HT-29 (cell line): ENCODE data around the gene ATXN3L. TPM values are rescaled to one million over a fixed set of nuclear protein-coding genes. Genes with fewer than 3 reads are reported as not detected.

Experiments used
- DNase-seq: peaks from one replicate; pipeline ENCODE4 v3.0.0-alpha.2; 2015; ENCODE audit warnings: low spot score
- total RNA-seq: library from RNA; depleted of rRNA; stranded (reverse); fragments of >200 nt; shearing (Covaris generic); gene quantifications from 2 replicates; pipeline ENCODE4 v1.2.3, GENCODE V29; 2014; rRNA removed

The ATXN3L gene
- total RNA-seq, 1 experiment from 2014 or later, result not detected

- DNase-seq, result no peak
Measured at GRCh38 chrX:13268874-13269273, 51.0 kb downstream of the ATXN3L start.

Other genes with a start within 250 kb of the ATXN3L start
- gene EGFL6, start 249.5 kb upstream of the ATXN3L start, total RNA-seq, result not detected in 2 replicates